SKM-1 treated with dmso at 0.1 percent for 144 hours (cell line): ENCODE measurements around the gene TMEM132A.
A peak's percentile ranks its signal among the peaks of the same experiment; 100 is the strongest.
"Not testable (repeated sequence)": the region's sequence is repeated elsewhere in the genome, so short reads cannot be mapped to it uniquely, and the experiment has no call there.

Experiments
- DNase-seq: peaks from one replicate; lab custom pipeline; 2025; ENCODE audit not compliant: unreplicated experiment; lab: John Stamatoyannopoulos, UW

The TMEM132A gene

GRCh38 chr11:60902625-60903024 is 21.6 kb upstream of the TMEM132A start:
- DNase-seq, result no peak

GRCh38 chr11:60905047-60905446 is 19.2 kb upstream of the TMEM132A start:
- no peak for DNase-seq

- DNase-seq, result no peak
These were observed 18.6 kb upstream of the TMEM132A start for GRCh38 chr11:60905551-60906113.

- DNase-seq, result peak; percentile 97
These were observed 17.9 kb upstream of the TMEM132A start, which contains the start of gene PRPF19 for GRCh38 chr11:60906132-60906972. PRPF19 (minus strand) TSS chr11:60906585; CDS start chr11:60906382, 203 bp downstream.

GRCh38 chr11:60908803-60909202 is 15.5 kb upstream of the TMEM132A start:
- DNase-seq, result no peak

GRCh38 chr11:60909680-60910280 is 14.5 kb upstream of the TMEM132A start:
- DNase-seq, result not testable (repeated sequence)

- DNase-seq, result peak; percentile 85
These were observed 14.0 kb upstream of the TMEM132A start for GRCh38 chr11:60910281-60910687.

- peak; percentile 5 for DNase-seq
These were observed 13.4 kb upstream of the TMEM132A start for GRCh38 chr11:60910711-60911380.

- DNase-seq, result no peak
These were observed 11.9 kb upstream of the TMEM132A start for GRCh38 chr11:60912223-60912850.

GRCh38 chr11:60912851-60913528 is 11.3 kb upstream of the TMEM132A start:
- no peak for DNase-seq

- DNase-seq, result peak; percentile 81
These were observed 10.2 kb upstream of the TMEM132A start, which contains the start of gene TMEM109 for GRCh38 chr11:60913793-60914632. TMEM109 (plus strand) TSS chr11:60914158; CDS start chr11:60919694, 5,536 bp downstream.

GRCh38 chr11:60914633-60915247 is 9.5 kb upstream of the TMEM132A start:
- no peak for DNase-seq

GRCh38 chr11:60915248-60915914 is 8.9 kb upstream of the TMEM132A start:
- peak; percentile 73 for DNase-seq

- DNase-seq, result no peak
These were observed 7.5 kb upstream of the TMEM132A start for GRCh38 chr11:60916669-60917206.

- no peak for DNase-seq
These were observed 7.0 kb upstream of the TMEM132A start for GRCh38 chr11:60917267-60917666.

GRCh38 chr11:60918251-60918938 is 5.9 kb upstream of the TMEM132A start:
- DNase-seq, result no peak

GRCh38 chr11:60918939-60919265 is 5.4 kb upstream of the TMEM132A start:
- no peak for DNase-seq

- no peak for DNase-seq
These were observed 4.9 kb upstream of the TMEM132A start for GRCh38 chr11:60919320-60919719.
